Bronchial smooth muscle cell (primary cell): Measurements from ENCODE around the gene OR6K6. TPM values are rescaled to one million over a fixed set of nuclear protein-coding genes. Genes with fewer than 3 reads are reported as not detected.

ENCODE experiments used
- total RNA-seq: library from RNA; depleted of rRNA; stranded (reverse); fragments of >200 nt; gene quantifications from 2 replicates; pipeline ENCODE4 v1.2.1, GENCODE V29; 2014

The OR6K6 gene
- not detected in 2 replicates for total RNA-seq

DNA sequence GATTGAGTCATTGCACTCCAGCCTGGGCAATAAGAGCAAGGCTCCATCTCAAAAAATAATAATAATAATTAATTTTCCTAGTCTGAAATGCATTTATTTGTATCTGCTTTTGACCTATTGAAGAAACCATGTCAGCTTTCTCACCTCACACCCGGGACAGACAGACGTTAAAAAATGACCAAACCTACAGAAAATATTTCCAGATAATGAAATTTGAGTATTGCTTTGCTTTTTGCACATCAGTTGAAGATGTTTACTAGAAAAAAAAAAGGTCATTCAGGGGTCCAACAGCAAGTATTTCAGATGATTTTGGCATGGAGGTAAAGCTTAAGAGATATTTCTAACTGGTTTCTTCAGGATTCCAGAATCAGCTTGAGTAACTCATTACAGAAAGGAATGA is at the start of gene OR6K6:
Gene OR6K6, plus strand, starts transcription at position 301 of the 400 bp plus-strand sequence. CDS start 168 bp downstream, outside the sequence.

GRCh38 chr1:158720620-158721019 is 33.9 kb upstream of the OR6K6 start, which contains the start of gene OR6K3:
Gene OR6K3 (minus strand): TSS chr1:158720720. CDS start chr1:158718115, 2,605 bp downstream.

DNA sequence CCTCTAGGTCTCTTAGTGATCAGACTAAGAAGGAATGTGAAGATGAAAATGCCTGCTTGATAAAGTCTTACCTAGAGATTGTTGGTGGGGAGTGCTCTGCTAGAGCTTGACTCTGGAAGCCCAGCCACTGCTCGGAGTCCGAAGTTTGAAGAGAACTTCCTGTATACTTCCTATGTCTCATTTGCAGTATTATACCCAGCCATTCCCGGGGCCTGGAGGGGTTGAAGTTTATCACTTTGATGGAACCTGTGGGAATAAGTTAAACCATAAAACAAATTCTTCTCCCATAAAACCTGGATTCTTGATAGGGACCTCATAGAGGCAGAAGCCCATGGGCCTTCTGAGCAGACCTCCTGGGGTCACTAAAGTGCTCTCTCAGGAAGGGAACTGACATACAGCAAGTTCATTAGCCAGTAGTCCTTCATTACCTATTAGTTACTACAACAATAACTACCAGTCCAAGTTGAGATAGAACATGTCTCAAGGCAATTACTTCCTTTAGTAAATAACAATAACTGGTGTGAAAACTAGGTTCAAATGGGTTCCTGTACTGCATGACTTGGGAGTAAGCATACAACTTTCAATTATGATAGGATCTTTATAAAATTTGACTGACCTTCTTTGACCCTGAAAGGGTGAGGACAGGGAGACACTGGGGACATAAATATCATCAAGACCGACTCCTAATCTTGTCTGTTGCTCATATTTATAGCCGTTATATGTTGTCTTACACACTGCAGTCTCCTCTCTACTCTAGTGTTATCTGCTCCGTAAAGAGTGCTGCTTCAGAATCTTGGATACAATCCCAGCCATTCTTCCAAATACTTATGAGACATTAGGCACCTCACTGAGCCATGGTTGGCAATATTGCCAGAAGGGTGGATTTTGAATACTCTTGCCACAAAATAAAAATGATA is 17.7 kb downstream of the OR6K6 start, which contains the start of gene OR6N1:
Gene OR6N1, minus strand, starts transcription at position 246 of the 917 bp plus-strand sequence. CDS start 5,513 bp downstream, outside the sequence.

DNA sequence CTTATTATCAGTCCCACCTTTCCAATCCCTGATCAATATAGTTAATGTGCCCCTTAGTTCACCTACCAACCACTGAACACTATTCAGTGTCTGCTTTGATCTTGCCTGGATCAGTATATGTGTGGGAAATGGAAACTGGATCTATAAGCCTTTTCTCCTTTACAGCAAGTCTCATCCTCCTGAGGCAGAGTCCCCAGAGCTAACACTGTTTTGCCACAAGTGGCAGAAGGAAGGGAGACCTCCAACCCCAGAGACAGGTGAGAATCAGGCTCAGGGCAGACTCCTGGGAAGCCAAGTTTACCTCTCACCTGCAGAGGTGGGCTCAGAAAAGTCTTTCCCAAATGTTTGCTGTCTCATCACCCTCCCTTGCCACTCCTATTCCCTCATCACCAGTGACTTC is 26.6 kb downstream of the OR6K6 start, which contains the start of gene OR6N2:
Gene OR6N2, minus strand, starts transcription at position 101 of the 400 bp plus-strand sequence. CDS start 3,569 bp downstream, outside the sequence.

Other genes with a start within 250 kb of the OR6K6 start
- gene OR6Y1, start 200.3 kb upstream of the OR6K6 start, total RNA-seq: not detected in 2 replicates
- gene OR6P1, start 184.1 kb upstream of the OR6K6 start, total RNA-seq: not detected in 2 replicates
- not detected in 2 replicates for gene OR10X1, start 174.8 kb upstream of the OR6K6 start, total RNA-seq
- not detected in 2 replicates for gene OR10Z1, start 149.5 kb upstream of the OR6K6 start, total RNA-seq
- gene SPTA1, start 68.0 kb upstream of the OR6K6 start, total RNA-seq: 0.52 TPM in 1 of 2 replicates, not detected in the other
- gene OR6K2, start 54.1 kb upstream of the OR6K6 start, total RNA-seq: not detected in 2 replicates
- gene OR6K3, start 34.0 kb upstream of the OR6K6 start, total RNA-seq: not detected in 2 replicates
- gene OR6N1, start 17.5 kb downstream of the OR6K6 start, total RNA-seq: not detected in 2 replicates
- gene OR6N2, start 26.5 kb downstream of the OR6K6 start, total RNA-seq: not detected in 2 replicates
- not detected in 2 replicates for gene MNDA, start 76.6 kb downstream of the OR6K6 start, total RNA-seq
- gene PYHIN1, start 176.8 kb downstream of the OR6K6 start, total RNA-seq: not detected in 2 replicates